Psoas muscle (tissue), 8 donors: Measurements from ENCODE around the gene INAVA. TPM values are rescaled to one million over a fixed set of nuclear protein-coding genes. Genes with fewer than 3 reads are reported as not detected.

Experiments used
- ATAC-seq, 4 donors: fragments of 200-7000 bp; cut with Tn5 transposase; one replicate each; pipeline ENCODE4 v1.9.1; 2020; ENCODE audit warnings: moderate library complexity in 3 of 4, mild to moderate bottlenecking in 2 of 4
- DNase-seq, 2 donors: peaks; one replicate each; pipeline ENCODE4 v3.0.0-alpha.2; 2020
- H3K27ac ChIP-seq: fragments of 200-600 bp; one replicate; pipeline ENCODE4 v1.8.0; 2022
- H3K27me3 ChIP-seq, 3 donors: fragments of 200-600 bp in 1 of 3; one replicate each; pipeline versions ENCODE4 v1.6.1 to v1.8.0; 2013 to 2022; ENCODE audit warnings: low read length in 2 of 3, mild to moderate bottlenecking in 2 of 3, moderate library complexity in 1 of 3; ENCODE audit not compliant: insufficient read depth in 3 of 3
- H3K36me3 ChIP-seq, 2 donors: fragments of 200-600 bp in 1 of 2; one replicate each; pipeline versions ENCODE4 v1.6.1 to v1.8.0; 2013 to 2022; ENCODE audit warnings: low read depth in 1 of 2, mild to moderate bottlenecking in 1 of 2, moderate library complexity in 1 of 2; ENCODE audit not compliant: insufficient read depth in 1 of 2
- H3K4me1 ChIP-seq: fragments of 200-600 bp; one replicate; pipeline ENCODE4 v1.8.0; 2022
- H3K4me3 ChIP-seq: fragments of 200-600 bp; one replicate; pipeline ENCODE4 v1.8.0; 2022; ENCODE audit warnings: mild to moderate bottlenecking
- H3K9me3 ChIP-seq: fragments of 200-600 bp; one replicate; pipeline ENCODE4 v1.8.0; 2022
- CTCF ChIP-seq: fragments of 200-600 bp; IDR thresholded peaks from one replicate; pipeline ENCODE4 v1.8.0; 2022; ENCODE audit warnings: antibody characterized with exemption
- WGBS, 3 donors: extraction: QIAGEN DNeasy Blood & Tissue Kit; methylation state at CpG; one replicate each; pipeline versions ENCODE4 v1.1.6 to v1.1.7; 2013; 5-methylcytosine and 5-hydroxymethylcytosine counted together
- intact Hi-C, 2 donors: fragments of 100-400 bp; cut with DNase I; formaldehyde crosslinking; loops; one replicate each; pipeline versions ENCODE4 v1.11.0 to v1.14.2; 2022
- long read RNA-seq, 2 donors: library from polyadenylated mRNA; unstranded; transcript quantifications; one replicate each; pipeline ENCODE4 v2.0.0, GENCODE V29; 2021
- polyA plus RNA-seq, 3 donors: library from polyadenylated mRNA; stranded (reverse); fragments of 200-250 nt; gene quantifications; one replicate each; pipeline ENCODE4 v1.2.3, GENCODE V29; 2013
- total RNA-seq, 4 donors: library from RNA; stranded (reverse); fragmentation: NEBNext Ultra II Directional in 2 of 4; extraction: Animal tissue kit (Norgen Biotek cat#: 25700) in 2 of 4; gene quantifications; one replicate each; pipeline versions ENCODE4 v1.2.1 to v1.2.4, GENCODE V29; 2021 to 2023
- donor health status: healthy with polysubstance abuse.
- donor health status: DM: no; HTN: no; CAD: no; lungs with moderate emphysema.
- donor health status: Bipolar disorder and iron deficiency.
- donor health status: healthy.
- donor health status: DM: yes; HTN: yes; CAD: no.
- donor health status: DM: no; HTN: no; CAD: no.
- donor health status: DM: no; HTN: no; CAD: no.
- donor health status: DM: yes; HTN: yes; CAD: no.

The INAVA gene
- total RNA-seq (not detected), polyA plus RNA-seq (under 1 TPM in 1 of 3 donors, not detected in 2; 0.04 TPM)
- long read RNA-seq, donor 1: 0 reads
- long read RNA-seq, donor 2: 0 reads

GRCh38 chr1:200894712-200895442 is at the start of gene INAVA:
INAVA (plus strand) TSS chr1:200894900; CDS start chr1:200898401, 3,501 bp downstream.
- 90 to 93% (median 90%) methylated on average over 15 of the region's 15 CpGs for WGBS, 3 donors
- Histone ChIP-seq H3K36me3 (no peaks in the 10 kb centered on the region), H3K27ac (no peak within 1 kb of the TSS), H3K9me3 (no peaks in the 10 kb centered on the region), H3K4me3 (no peak within 1 kb of the TSS), H3K27me3 (peaks cover 0 to 32% (median 17%) of the 10 kb centered on the region in 3 donors), H3K4me1 (peaks cover 11% of the 10 kb centered on the region)
- intact Hi-C loops: loop anchor here in 1 of 2 donors (10.0 kb wide), 1 partner anchor 150 kb away; no protein-coding TSS in a partner anchor
- no peak for DNase-seq
- ATAC-seq: no peak
- no peak for TF ChIP-seq CTCF

GRCh38 chr1:200845360-200845759 is 49.3 kb upstream of the INAVA start:
- Histone ChIP-seq H3K36me3 (peaks cover 8 to 80% of the 10 kb centered on the region in 2 donors), H3K27ac (no peak overlapping the region), H3K27me3 (no peaks in the 10 kb centered on the region), H3K4me1 (no peaks in the 10 kb centered on the region), H3K9me3 (no peaks in the 10 kb centered on the region), H3K4me3 (no peak overlapping the region)
- DNase-seq: no peak
- ATAC-seq: no peak
- 89 to 97% (median 96%) methylated on average over 4 of the region's 4 CpGs for WGBS, 3 donors
- intact Hi-C loops: no loop called here
- no peak for TF ChIP-seq CTCF

GRCh38 chr1:200846398-200846797 is 48.3 kb upstream of the INAVA start:
- H3K4me3 ChIP-seq: no peak overlapping the region
- WGBS, 3 donors: 93 to 97% (median 97%) methylated on average over 1 of the region's 1 CpG
- H3K36me3 ChIP-seq: peaks cover 8 to 90% of the 10 kb centered on the region in 2 donors
- no peak for ATAC-seq
- no peak for DNase-seq
- H3K27me3 ChIP-seq: no peaks in the 10 kb centered on the region
- H3K27ac ChIP-seq: no peak overlapping the region
- no peak for TF ChIP-seq CTCF
- H3K4me1 ChIP-seq: no peaks in the 10 kb centered on the region
- intact Hi-C loops: no loop called here
- no peaks in the 10 kb centered on the region for H3K9me3 ChIP-seq

GRCh38 chr1:200849430-200849829 is 45.3 kb upstream of the INAVA start:
- Histone ChIP-seq H3K4me3 (no peak overlapping the region), H3K27me3 (no peaks in the 10 kb centered on the region), H3K9me3 (no peaks in the 10 kb centered on the region), H3K27ac (no peak overlapping the region), H3K36me3 (peaks cover 8 to 97% of the 10 kb centered on the region in 2 donors), H3K4me1 (no peaks in the 10 kb centered on the region)
- WGBS, 3 donors: 86 to 90% (median 87%) methylated on average over 6 of the region's 6 CpGs
- DNase-seq (no peak), ATAC-seq (no peak)
- intact Hi-C loops: no loop called here
- TF ChIP-seq CTCF: no peak

- intact Hi-C loops: no loop called here
- H3K4me1 ChIP-seq: no peaks in the 10 kb centered on the region
- peaks cover 8 to 98% of the 10 kb centered on the region in 2 donors for H3K36me3 ChIP-seq
- ATAC-seq: no peak
- H3K9me3 ChIP-seq: no peaks in the 10 kb centered on the region
- H3K27me3 ChIP-seq: no peaks in the 10 kb centered on the region
- no peak overlapping the region for H3K27ac ChIP-seq
- no peak overlapping the region for H3K4me3 ChIP-seq
- no peak for TF ChIP-seq CTCF
- DNase-seq: no peak
Observed at GRCh38 chr1:200850554-200850953, 44.1 kb upstream of the INAVA start.
